ENCODE measurements around the gene TRAM2.

- TF ChIP-seq POLR2A (IDR thresholded peaks at IDR 0.05) (no peak), EP300 (IDR thresholded peaks at IDR 0.05) (no peak)
- TF ChIP-seq, protein P1, sequence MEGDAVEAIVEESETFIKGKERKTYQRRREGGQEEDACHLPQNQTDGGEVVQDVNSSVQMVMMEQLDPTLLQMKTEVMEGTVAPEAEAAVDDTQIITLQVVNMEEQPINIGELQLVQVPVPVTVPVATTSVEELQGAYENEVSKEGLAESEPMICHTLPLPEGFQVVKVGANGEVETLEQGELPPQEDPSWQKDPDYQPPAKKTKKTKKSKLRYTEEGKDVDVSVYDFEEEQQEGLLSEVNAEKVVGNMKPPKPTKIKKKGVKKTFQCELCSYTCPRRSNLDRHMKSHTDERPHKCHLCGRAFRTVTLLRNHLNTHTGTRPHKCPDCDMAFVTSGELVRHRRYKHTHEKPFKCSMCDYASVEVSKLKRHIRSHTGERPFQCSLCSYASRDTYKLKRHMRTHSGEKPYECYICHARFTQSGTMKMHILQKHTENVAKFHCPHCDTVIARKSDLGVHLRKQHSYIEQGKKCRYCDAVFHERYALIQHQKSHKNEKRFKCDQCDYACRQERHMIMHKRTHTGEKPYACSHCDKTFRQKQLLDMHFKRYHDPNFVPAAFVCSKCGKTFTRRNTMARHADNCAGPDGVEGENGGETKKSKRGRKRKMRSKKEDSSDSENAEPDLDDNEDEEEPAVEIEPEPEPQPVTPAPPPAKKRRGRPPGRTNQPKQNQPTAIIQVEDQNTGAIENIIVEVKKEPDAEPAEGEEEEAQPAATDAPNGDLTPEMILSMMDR (IDR thresholded peaks at IDR 0.05), result no peak
These were observed 60.6 kb downstream of the TRAM2 start for GRCh38 chr6:52516269-52516668.

Measured in suprapubic skin (tissue), 3 donors.